SK-N-DZ (cell line): ENCODE results near the gene NEUROD4.
A peak's percentile ranks its signal among the peaks of the same experiment; 100 is the strongest.

ENCODE experiments used
- DNase-seq: peaks from one replicate; pipeline ENCODE4 v3.0.0-alpha.2; 2015; ENCODE audit warnings: low spot score

NEUROD4 gene

DNA sequence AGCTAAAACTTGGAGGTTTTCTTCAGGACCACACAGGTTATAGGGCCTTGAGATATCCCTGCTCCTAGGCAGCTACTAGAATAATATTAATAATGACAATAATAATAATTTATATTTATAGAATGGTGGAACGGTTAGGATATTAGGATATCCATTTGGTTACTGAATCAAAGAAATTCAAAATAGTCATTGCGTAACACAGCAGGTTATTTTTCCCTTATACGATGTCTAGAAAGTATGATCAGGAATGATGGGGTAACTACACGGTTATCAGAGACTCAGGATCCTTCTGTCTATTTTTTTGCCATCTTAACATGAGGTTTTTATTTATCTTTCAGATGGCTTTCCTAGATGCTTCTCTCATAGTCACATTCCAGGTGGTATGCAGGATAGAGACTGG, 39.0 kb downstream of the NEUROD4 start:
- DNase-seq = no peak

DNA sequence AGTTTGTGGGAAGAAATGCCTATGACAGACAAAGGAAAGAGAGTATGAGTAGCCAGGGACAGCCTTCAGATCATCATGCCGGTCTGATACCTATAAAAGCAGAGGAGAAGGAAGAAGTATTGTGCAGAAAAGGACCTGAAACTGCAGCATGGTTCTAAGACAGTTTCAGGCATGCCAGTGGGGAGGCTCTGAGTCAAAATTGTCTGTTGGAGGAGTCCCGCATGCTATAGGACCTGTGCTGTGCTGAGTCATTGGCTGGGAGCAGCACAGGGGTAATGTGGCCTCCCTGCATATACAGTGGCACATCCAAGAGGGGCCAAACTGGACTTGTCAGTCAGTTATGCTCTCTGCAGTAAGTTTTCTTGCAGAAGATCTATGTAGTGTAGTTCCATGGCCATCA, 40.7 kb downstream of the NEUROD4 start:
- DNase-seq = peak; percentile 17

DNA sequence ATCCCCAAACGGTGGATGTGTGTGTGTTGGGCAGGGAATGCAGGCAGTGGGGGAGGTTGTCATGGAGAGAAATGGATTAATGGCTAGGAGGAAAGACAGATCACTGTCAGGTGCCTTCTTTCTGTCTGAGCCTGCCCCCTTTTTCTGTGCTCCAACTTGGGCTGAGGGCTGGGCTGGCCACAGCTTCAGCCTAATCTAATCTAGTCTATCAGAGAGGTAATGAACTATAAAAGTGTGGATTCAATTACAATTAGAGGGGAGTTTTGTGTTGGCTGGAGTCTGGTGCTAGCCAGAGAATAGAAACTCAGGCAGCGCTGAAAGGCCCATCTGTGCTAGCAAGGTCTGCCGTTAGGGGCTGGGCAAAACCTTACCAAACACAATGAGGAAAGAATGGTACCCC, 41.2 kb downstream of the NEUROD4 start:
- peak; percentile 79 for DNase-seq

GRCh38 chr12:55063291-55063690, 43.5 kb downstream of the NEUROD4 start:
- no peak for DNase-seq

DNA sequence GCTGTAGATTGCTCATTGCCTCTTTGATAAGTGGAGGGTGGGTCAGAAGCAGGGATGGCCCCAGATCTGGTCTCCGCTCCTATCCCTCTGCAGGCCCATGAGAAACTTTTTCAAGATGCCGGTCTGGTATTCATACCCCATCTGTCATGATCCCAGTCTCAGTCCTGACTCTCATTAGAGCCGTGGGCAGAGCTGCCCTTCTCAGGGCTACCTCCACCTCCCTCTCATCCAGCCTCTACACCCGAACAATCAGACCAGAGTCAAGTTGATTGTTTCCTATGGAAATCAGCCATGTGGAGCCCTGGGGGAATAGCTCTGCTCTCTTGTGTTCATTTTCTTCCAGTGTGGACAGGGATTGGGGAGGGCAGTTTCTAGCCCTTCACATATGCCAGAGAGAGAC, 45.8 kb downstream of the NEUROD4 start:
- DNase-seq = no peak

- no peak for DNase-seq
Measured at GRCh38 chr12:55067701-55068100, 47.9 kb downstream of the NEUROD4 start.

GRCh38 chr12:55068416-55069010, 48.7 kb downstream of the NEUROD4 start:
- DNase-seq = peak; percentile 59

GRCh38 chr12:55072083-55072482, 52.3 kb downstream of the NEUROD4 start:
- no peak for DNase-seq

DNA sequence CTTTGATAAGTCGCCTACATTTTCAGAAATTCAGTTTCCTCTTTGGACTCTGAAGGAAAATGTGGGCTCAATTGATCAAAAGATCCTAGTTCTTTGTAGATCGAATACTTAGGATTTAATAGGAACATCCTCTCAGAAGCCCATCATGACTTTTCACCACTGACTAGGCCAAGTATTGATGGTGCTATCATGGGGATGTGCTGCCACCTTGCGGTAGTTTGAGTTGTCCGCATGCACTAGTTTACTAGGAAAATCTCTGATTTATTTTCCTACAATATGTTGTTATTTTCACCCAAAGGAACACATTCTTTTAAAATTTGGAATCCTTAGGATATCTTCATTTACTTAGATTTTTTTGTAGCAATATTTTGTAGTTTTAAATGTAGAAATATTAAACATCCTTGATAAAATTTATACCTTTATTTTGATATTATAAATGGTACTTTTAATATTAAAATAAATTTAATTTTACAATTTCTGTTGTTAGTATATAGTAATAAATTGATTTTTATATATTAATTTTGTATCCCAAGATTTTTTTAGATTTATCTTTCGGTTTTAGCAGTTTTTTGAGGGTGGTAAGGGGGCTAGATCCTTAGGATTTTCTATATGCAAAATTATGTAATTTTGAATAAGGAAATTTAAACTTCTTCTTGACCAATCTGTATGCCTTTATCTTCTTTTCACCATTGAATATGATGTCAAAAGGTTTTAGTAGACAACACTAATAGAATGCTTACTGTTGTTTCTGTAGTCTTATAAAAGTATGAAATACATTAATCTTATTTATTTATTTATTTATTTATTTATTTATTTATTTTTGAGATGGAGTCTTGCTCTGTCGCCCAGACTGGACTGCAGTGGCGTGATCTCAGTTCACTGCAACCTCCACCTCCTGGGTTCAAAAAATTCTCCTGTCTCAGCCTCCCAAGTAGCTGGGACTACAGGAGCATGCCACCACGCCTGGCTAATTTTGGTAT, 53.6 kb downstream of the NEUROD4 start:
- DNase-seq = peak; percentile 69

GRCh38 chr12:55074806-55075205, 55.0 kb downstream of the NEUROD4 start:
- DNase-seq = no peak
